LNCaP clone FGC (cell line): Measurements from ENCODE around the gene HACL1.

ENCODE experiments used
- DNase-seq: peaks from one replicate; pipeline ENCODE4 v3.0.0-alpha.2; 2011; ENCODE audit warnings: low read depth
- H3K4me3 ChIP-seq: 2 replicates; pipeline ENCODE4 v1.5.1; 2011; ENCODE audit warnings: mild to moderate bottlenecking, low read depth, low read length, control low read depth
- TF ChIP-seq, protein P1 (sequence below): IDR thresholded peaks from 2 replicates; pipeline ENCODE4 v1.5.1; 2012; ENCODE audit warnings: mild to moderate bottlenecking; ENCODE audit not compliant: control insufficient read depth, insufficient read depth; ENCODE audit errors: extremely low read depth

HACL1 gene

DNA sequence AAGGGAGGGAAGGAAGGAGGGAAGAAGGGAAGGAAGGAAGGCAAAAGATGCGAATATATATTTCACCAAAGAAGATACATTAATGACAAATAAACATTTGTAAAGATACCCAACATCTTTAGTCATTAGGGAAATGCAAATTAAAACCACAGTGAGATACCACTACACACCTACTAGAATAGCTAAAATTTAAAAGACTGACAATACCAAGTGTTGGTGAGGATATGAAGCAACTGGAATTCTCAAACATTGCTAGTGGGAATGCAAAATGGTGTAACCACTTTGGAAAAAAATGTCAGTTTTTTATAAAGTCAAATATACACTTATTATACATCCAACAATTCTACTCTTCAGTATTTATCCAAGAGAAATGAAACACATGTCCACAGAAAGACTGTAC is 75.6 kb downstream of the HACL1 start:
- TF ChIP-seq, protein P1, sequence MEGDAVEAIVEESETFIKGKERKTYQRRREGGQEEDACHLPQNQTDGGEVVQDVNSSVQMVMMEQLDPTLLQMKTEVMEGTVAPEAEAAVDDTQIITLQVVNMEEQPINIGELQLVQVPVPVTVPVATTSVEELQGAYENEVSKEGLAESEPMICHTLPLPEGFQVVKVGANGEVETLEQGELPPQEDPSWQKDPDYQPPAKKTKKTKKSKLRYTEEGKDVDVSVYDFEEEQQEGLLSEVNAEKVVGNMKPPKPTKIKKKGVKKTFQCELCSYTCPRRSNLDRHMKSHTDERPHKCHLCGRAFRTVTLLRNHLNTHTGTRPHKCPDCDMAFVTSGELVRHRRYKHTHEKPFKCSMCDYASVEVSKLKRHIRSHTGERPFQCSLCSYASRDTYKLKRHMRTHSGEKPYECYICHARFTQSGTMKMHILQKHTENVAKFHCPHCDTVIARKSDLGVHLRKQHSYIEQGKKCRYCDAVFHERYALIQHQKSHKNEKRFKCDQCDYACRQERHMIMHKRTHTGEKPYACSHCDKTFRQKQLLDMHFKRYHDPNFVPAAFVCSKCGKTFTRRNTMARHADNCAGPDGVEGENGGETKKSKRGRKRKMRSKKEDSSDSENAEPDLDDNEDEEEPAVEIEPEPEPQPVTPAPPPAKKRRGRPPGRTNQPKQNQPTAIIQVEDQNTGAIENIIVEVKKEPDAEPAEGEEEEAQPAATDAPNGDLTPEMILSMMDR, result no peak
- no peak for DNase-seq
- H3K4me3 ChIP-seq, result no peak overlapping the region

DNA sequence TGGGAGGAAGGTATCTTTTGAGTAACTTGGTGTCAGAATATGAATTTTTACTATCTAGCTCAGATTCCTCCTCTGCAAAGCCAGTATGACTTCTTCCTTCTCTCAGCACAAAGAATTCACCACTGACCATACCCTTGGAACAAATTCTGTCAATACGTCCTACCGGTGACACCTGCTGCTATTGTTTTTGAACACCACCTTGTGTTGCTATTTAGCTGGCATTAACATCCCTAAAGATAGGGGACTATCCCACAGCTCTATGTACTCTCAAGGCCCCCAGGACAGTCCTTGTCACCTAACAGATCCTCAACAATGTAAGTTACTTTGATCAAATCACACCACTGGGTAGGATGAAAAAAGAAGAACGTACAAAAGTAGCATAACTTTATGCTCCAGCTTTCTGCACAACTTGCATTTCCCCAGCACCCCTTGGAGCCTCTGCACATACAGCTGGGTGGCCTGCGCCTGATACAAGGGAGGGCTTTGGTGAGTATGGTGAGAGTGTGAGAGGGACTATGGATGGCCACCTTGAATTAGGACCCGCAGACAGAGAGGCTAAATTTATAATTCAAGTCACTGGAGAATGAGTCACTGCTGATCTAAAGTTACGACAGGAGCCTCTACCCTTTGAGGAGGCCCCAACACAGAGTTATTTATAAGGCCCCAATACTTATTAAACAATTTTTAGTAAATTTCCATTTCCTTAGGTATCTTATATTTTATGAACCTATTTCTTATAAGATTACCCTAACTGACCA is 77.5 kb downstream of the HACL1 start:
- TF ChIP-seq, protein P1, result no peak
- no peak for DNase-seq
- no peak overlapping the region for H3K4me3 ChIP-seq

DNA sequence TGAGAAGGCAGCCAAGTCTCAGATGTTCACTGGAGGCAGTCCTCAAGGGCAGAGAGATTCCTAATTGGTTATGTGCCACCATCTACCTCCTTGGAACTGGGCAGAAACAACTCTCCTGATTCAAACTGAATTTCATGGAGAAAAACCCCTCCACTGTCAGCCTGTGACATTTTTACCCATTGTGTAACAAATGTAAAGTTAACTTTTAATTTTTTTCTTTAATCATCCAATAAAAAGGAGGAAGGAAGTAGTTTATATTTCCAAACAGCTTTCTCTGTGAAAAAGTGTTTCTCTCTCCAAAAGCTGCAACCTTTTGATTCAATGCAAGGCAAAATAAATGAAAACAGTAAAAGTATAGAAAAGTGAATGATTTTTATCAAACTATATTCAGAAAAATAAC is 79.4 kb downstream of the HACL1 start:
- TF ChIP-seq, protein P1, result no peak
- DNase-seq, result no peak
- H3K4me3 ChIP-seq, result no peak overlapping the region

DNA sequence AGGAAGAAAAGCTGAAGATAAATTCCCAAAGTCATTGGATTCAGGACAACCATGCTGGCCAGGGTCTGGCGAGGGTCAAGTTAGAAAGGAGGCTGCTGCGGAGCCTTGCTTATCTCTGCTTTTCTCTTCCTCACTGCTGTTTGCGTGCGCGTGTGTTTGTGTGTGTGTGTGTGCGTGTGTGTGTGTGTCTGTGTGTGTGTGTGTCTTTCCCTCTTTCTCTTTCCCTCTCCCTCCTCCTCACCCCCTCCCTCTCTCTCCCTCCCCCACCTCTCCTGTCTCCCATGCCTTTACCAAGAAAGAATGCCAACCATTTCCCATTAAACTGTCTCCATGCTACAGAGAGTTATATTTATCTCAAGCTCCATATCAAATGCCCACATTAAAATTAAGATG is 79.8 kb downstream of the HACL1 start, which contains the start of gene COLQ:
TSS of gene COLQ (minus strand) at position 134 of the 393 bp plus-strand sequence. CDS start at position 53, 81 bp downstream.
- TF ChIP-seq, protein P1, result no peak
- H3K4me3 ChIP-seq, result no peak within 1 kb of the TSS
- DNase-seq, result no peak

DNA sequence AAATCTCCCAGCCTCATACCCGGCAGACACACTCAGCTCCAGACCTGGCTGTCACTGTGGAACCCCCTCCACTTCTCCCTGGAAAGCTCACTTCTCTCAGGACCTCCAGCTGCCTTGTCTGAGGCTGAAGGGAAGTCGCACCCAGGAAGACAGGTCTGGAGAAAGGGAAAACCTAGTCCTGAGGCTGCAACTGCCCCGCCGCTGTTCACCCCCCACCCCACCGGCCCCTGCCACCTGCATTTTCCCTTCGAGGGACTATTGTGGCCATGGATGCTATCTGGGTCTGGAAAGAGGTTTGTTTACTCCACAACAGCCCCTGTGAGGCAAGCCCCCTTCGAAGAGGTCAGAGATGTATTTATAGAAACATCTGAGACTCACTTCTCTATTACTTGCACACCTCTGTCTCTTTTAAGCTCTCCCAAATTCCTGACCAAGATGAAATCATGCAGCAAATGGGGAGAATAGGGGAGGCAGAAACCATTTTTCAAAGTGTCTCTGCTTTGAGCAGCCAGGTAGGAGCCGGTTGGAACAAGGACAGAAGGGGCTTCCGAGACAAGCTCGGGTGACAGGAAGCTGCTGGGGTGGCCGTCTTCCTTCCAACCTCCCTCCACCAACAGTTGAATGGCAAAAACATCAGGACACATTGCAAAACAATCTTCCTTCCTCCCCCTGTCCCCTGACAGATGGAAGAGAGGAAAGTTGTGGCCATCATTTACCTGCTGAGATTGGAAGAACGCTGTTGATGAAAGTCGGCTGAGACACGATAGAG is 80.4 kb downstream of the HACL1 start:
- no peak for DNase-seq
- H3K4me3 ChIP-seq, result no peak overlapping the region
- TF ChIP-seq, protein P1, result no peak

DNA sequence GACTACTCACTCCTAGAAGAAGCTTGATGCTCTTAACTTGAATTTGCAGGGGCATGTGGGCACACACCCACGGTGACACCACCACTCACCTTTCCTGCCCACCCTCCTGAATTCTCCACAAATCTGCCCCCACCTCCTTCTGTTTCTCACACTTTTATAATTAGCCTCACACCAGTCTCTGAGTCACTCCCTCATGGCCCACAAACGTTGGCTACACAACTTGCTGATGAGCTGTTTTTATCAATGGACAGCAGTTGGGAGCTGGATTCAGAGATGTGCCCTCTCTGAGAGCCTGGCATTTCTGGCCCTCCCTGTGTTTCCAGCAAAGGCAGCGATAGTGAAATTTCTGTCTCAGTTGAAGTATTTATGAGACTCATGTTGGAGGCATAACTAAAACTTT is 81.2 kb downstream of the HACL1 start:
- TF ChIP-seq, protein P1, result no peak
- H3K4me3 ChIP-seq, result no peak overlapping the region
- no peak for DNase-seq
